Common myeloid progenitor, CD34-positive (primary cell): ENCODE data around the gene ZNF684.
A peak's percentile ranks its signal among the peaks of the same experiment; 100 is the strongest.

Source experiments
- CTCF ChIA-PET: fragments of 350-600 bp; sonication (Branson Sonifier 250); formaldehyde crosslinking; loops from one replicate; lab custom pipeline; 2021; ENCODE audit warnings: antibody characterized with exemption; lab: Charles Lee
- POLR2A ChIA-PET: fragments of 350-600 bp; sonication (Branson Sonifier 250); formaldehyde crosslinking; loops from one replicate; lab custom pipeline; 2021; ENCODE audit warnings: antibody characterized with exemption; lab: Charles Lee
- DNase-seq, 3 donors: peaks; one replicate each; pipeline versions ENCODE4 v3.0.0 to v3.0.0-alpha.2; 2013
- H3K27ac ChIP-seq, 2 experiments: 1 replicate in 1 of 2; 2 replicates in 1 of 2; pipeline ENCODE4 v1.7.0; 2013; ENCODE audit warnings: inconsistent platforms in 2 of 2, low read length in 2 of 2, mild to moderate bottlenecking in 2 of 2, low read depth in 1 of 2, moderate library complexity in 1 of 2; ENCODE audit not compliant: severe bottlenecking in 2 of 2, insufficient read depth in 1 of 2, poor library complexity in 1 of 2
- H3K27me3 ChIP-seq, 5 experiments: replicated peaks in 2 of 5; 1 replicate in 3 of 5; 2 replicates in 2 of 5; pipeline versions ENCODE4 v1.6.1 to v1.7.0; 2013; ENCODE audit warnings: low read length in 4 of 5, mild to moderate bottlenecking in 2 of 5, moderate library complexity in 2 of 5, inconsistent platforms in 1 of 5; ENCODE audit not compliant: insufficient read depth in 5 of 5, control insufficient read depth in 4 of 5
- H3K36me3 ChIP-seq, 4 experiments: 1 replicate in 2 of 4; 2 replicates in 2 of 4; pipeline versions ENCODE4 v1.6.1 to v1.7.0; 2013; ENCODE audit warnings: low read length in 3 of 4, control low read depth in 1 of 4, mild to moderate bottlenecking in 1 of 4; ENCODE audit not compliant: control insufficient read depth in 4 of 4, insufficient read depth in 4 of 4
- H3K4me1 ChIP-seq, 4 experiments: 1 replicate in 3 of 4; 2 replicates in 1 of 4; pipeline versions ENCODE4 v1.6.1 to v1.7.1; 2013; ENCODE audit warnings: low read length in 3 of 4, mild to moderate bottlenecking in 3 of 4, control low read depth in 1 of 4, inconsistent platforms in 1 of 4, moderate library complexity in 1 of 4; ENCODE audit not compliant: control insufficient read depth in 4 of 4, insufficient read depth in 4 of 4; ENCODE audit errors: control extremely low read depth in 1 of 4
- H3K4me3 ChIP-seq, 7 experiments: 1 replicate in 4 of 7; 2 replicates in 3 of 7; pipeline versions ENCODE4 v1.5.1 to v1.7.0; 2013; ENCODE audit warnings: mild to moderate bottlenecking in 7 of 7, low read length in 6 of 7, moderate library complexity in 6 of 7, inconsistent platforms in 2 of 7, low read depth in 2 of 7, control low read depth in 1 of 7; ENCODE audit not compliant: insufficient read depth in 4 of 7, control insufficient read depth in 1 of 7; ENCODE audit errors: extremely low read depth in 1 of 7
- H3K9me3 ChIP-seq, 5 experiments: 1 replicate in 4 of 5; 2 replicates in 1 of 5; pipeline versions ENCODE4 v1.6.1 to v1.7.1; 2013; ENCODE audit warnings: low read length in 4 of 5, mild to moderate bottlenecking in 2 of 5, inconsistent platforms in 1 of 5, low read depth in 1 of 5, moderate library complexity in 1 of 5; ENCODE audit not compliant: control insufficient read depth in 4 of 5, insufficient read depth in 2 of 5; ENCODE audit errors: control extremely low read depth in 1 of 5
- WGBS: methylation state at CpG from one replicate; pipeline ENCODE4 v1.1.5; 2013; ENCODE audit not compliant: insufficient coverage; 5-methylcytosine and 5-hydroxymethylcytosine counted together

ZNF684 gene

DNA sequence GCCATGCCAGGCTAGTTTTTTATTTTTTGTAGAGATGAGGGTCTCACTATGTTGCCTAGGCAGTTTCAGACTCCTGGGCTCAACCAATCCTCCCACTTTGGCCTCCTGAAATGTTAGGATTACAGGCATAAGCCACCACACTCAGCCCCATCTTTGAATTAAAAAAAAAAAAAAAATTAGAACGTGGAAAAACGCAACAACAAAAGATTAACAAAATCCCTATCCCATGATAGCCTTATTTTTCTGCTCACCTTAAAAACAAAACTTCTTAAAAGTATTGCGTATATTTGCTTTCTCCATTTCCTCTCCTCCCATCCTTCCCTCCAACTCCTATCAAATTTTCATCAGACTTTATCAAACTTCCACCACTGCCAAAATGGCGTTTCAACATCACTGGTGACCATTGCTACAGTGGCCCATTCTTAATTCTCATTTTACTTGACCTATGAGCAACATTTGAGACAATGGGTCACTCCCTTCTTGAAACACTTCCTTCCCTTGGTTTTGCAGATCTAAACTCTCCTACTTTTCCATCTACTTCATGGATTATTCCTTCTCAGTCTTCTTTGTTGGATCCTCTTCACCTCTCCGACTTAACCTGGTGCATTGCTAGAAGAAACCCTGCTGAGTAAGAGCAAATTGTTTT lies 579 bp upstream of the ZNF684 start:
- WGBS, result 44% methylated on average over 2 of the region's 5 CpGs
- DNase-seq, result no peak
- H3K27ac ChIP-seq, result peak overlapping the region; percentile 77 to 88
- H3K36me3 ChIP-seq, result peaks cover 3 to 7% (median 5%) of the 10 kb centered on the region in 4 experiments
- CTCF ChIA-PET, result interaction anchor here (1.4 to 3.3 kb wide), 3 partner anchors 17 to 92 kb away, joined by 3 to 14 read pairs (median 3); no protein-coding TSS in a partner anchor
- H3K4me3 ChIP-seq, result peak overlapping the region in 6 of 7 experiments; percentile 85 to 96 (median 90)
- POLR2A ChIA-PET, result no interaction called here
- peaks cover 0 to 6% (median 5%) of the 10 kb centered on the region in 5 experiments for H3K9me3 ChIP-seq
- H3K4me1 ChIP-seq, result peaks cover 4 to 21% (median 17%) of the 10 kb centered on the region in 4 experiments
- H3K27me3 ChIP-seq, result no peaks in the 10 kb centered on the region

DNA sequence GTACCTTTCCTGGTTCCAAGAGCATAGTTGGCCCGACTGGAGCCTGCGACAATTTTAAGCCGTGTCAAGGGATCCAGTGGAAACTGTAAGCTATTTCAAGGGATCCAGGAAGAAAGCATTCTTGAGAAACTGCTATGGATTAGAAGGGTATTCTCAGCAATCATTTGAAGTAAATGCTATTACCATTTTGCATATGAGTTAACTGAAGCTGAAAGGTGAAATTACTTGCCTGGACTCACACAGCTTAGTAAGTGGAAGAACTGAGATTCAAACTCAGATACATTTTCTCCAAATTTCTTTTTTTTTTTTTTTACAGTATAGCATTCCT lies 589 bp downstream of the ZNF684 start:
- peak overlapping the region; percentile 77 to 88 for H3K27ac ChIP-seq

DNA sequence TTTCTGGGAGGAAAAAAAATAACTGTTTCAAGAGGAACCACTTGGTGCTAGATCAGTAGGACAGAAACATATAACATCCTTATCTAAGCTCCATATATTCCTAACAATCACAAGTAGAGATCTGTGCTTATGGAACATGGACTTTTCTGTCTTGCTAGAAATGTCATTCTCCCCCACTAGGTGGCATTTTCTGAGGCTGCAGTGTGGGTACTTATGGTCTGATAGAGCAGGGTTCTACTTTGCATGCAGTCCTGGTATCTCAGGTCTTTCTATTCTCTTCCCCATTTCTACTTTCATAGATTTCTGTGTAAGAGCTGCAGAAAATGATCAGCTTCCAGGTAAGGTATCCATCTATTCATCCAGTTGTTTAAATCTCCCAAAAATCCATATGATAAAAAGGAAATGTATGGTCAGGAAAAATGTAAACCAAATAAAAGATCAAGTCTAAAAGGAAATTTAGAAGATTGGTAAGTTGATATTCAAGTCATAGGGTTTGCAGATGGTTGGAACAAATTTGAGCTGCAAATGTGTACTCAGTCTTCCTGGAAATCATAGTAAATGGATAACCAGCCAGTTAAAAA lies 1.5 kb downstream of the ZNF684 start:
- Histone ChIP-seq H3K9me3 (peaks cover 0 to 6% (median 2%) of the 10 kb centered on the region in 5 experiments), H3K27me3 (no peaks in the 10 kb centered on the region), H3K4me1 (peaks cover 4 to 21% (median 17%) of the 10 kb centered on the region in 4 experiments), H3K36me3 (peaks cover 3 to 7% (median 6%) of the 10 kb centered on the region in 4 experiments), H3K4me3 (peak overlapping the region in 1 of 7 experiments; percentile 92), H3K27ac (no peak overlapping the region)
- ChIA-PET POLR2A (interaction anchor here (0.7 kb wide), 1 partner anchor 12 kb away, joined by 3 read pairs; no protein-coding TSS in a partner anchor), CTCF (interaction anchor here (0.7 to 3.3 kb wide), 14 partner anchors 8 to 190 kb away, joined by 3 to 14 read pairs (median 4); partner anchors contain the start of genes EXO5 and NFYC)
- peak; percentile 72 to 78 (median 74) for DNase-seq

More for the DNA sequence above, 589 bp downstream of the ZNF684 start:
- DNase-seq, result no peak
- ChIA-PET CTCF (interaction anchor here (0.7 to 3.3 kb wide), 14 partner anchors 9 to 441 kb away, joined by 3 to 14 read pairs (median 4); partner anchors contain the start of gene EXO5), POLR2A (interaction anchor here (0.6 to 0.7 kb wide), 2 partner anchors 78 to 174 kb away, joined by 3 to 7 read pairs; no protein-coding TSS in a partner anchor)
- Histone ChIP-seq H3K4me1 (peaks cover 4 to 21% (median 17%) of the 10 kb centered on the region in 4 experiments), H3K27me3 (no peaks in the 10 kb centered on the region), H3K36me3 (peaks cover 3 to 7% (median 5%) of the 10 kb centered on the region in 4 experiments), H3K9me3 (peaks cover 0 to 6% (median under 1%) of the 10 kb centered on the region in 5 experiments), H3K4me3 (peak overlapping the region; percentile 81 to 96 (median 88))
- 17% methylated on average over 3 of the region's 3 CpGs for WGBS

DNA sequence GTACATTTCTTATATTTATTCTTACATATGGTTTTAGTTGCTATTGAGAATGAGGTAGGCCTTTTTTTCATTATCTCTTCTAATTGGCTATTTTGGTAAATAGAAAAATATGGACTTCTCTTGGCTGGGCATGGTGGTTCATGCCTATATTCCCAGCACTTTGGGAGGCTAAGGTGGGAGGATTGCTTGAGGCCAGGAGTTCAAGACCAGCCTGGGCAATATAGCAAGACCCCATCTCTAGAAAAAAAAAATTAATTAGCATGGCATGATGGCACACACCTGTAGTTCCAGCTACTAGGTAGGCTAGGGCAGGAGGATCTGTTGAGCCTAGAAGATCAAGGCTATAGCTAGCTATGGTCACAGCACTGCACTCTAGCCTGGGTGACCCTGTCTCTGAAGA lies 3.2 kb downstream of the ZNF684 start:
- ChIA-PET POLR2A (no interaction called here), CTCF (no interaction called here)
- Histone ChIP-seq H3K27ac (no peak overlapping the region), H3K9me3 (peaks cover 0 to 7% (median 2%) of the 10 kb centered on the region in 5 experiments), H3K27me3 (no peaks in the 10 kb centered on the region), H3K4me1 (peaks cover 4 to 21% (median 17%) of the 10 kb centered on the region in 4 experiments), H3K4me3 (no peak overlapping the region), H3K36me3 (peaks cover 3 to 7% (median 6%) of the 10 kb centered on the region in 4 experiments)
- DNase-seq, result no peak

DNA sequence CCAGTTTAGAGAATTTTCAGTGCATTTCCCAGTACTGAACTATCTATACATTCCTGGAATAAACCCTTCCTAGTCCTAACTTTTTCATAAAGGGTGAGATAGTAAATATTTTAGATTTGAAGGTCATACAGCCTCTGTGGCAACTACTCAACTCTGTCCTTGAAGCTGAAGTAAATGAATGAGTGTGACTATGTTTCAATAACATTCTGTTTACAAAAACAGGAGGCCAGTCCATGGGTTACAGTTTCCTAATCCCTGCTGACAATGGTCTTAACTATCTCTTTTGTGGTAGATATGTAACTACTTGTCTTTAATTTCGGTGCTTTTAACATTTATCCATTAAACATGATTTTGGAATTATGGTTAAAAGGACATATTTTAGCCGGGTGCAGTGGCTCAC lies 4.3 kb downstream of the ZNF684 start:
- CTCF ChIA-PET, result no interaction called here
- peaks cover 3 to 11% (median 9%) of the 10 kb centered on the region in 4 experiments for H3K36me3 ChIP-seq

DNA sequence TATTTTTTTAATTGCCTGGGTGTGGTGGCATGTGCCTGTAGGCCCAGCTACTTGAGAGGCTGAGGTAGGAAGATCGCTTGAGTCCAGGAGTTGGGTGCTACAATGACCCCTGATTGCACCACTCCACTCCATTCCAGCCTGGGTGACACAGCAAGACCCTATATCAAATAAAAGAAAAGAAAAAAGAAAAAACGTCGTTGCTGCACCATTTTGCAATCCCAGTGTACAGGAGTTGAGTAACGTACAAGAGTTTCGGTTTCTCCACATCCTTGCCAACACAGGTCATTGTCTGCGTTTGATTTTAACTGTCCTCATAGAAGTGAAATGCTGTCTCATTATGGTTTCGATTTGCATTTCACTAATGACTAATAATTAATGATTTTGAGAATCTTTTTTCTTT lies 7.9 kb downstream of the ZNF684 start:
- WGBS, result 80% methylated on average over 1 of the region's 7 CpGs
- no peak for DNase-seq
- Histone ChIP-seq H3K9me3 (peaks cover 0 to 7% (median 0%) of the 10 kb centered on the region in 5 experiments), H3K27ac (no peak overlapping the region), H3K36me3 (peaks cover 3 to 26% (median 15%) of the 10 kb centered on the region in 4 experiments), H3K27me3 (no peaks in the 10 kb centered on the region), H3K4me3 (no peak overlapping the region), H3K4me1 (no peaks in the 10 kb centered on the region)
- ChIA-PET POLR2A (no interaction called here), CTCF (no interaction called here)

More for the DNA sequence above, 4.3 kb downstream of the ZNF684 start:
- Histone ChIP-seq H3K27ac (no peak overlapping the region), H3K4me3 (no peak overlapping the region), H3K9me3 (peaks cover 0 to 7% (median 0%) of the 10 kb centered on the region in 5 experiments), H3K4me1 (peaks cover 4 to 20% (median 14%) of the 10 kb centered on the region in 4 experiments), H3K27me3 (no peaks in the 10 kb centered on the region)
- POLR2A ChIA-PET, result no interaction called here
- no peak for DNase-seq
- WGBS, result no CpG with 5 or more reads among the region's 2 CpGs

DNA sequence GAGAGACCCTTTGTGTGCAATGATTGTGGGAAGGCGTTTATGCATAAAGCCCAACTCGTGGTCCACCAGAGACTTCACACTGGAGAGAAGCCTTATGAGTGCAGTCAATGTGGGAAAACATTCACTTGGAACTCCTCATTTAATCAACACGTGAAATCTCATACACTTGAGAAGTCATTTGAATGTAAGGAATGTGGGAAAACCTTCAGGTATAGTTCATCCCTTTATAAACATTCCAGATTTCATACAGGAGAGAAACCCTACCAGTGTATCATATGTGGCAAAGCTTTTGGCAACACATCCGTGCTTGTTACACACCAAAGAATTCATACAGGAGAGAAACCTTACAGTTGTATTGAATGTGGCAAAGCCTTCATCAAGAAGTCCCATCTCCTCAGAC lies 15.5 kb downstream of the ZNF684 start:
- WGBS, result no CpG with 5 or more reads among the region's 4 CpGs

More for the DNA sequence above, 15.5 kb downstream of the ZNF684 start:
- ChIA-PET POLR2A (no interaction called here), CTCF (no interaction called here)
- H3K4me3 ChIP-seq, result no peak overlapping the region
- DNase-seq, result no peak
- no peaks in the 10 kb centered on the region for H3K27me3 ChIP-seq
- no peak overlapping the region for H3K27ac ChIP-seq
- peaks cover 4 to 29% (median 11%) of the 10 kb centered on the region in 5 experiments for H3K9me3 ChIP-seq
- no peaks in the 10 kb centered on the region for H3K4me1 ChIP-seq
- peaks cover 7 to 42% (median 19%) of the 10 kb centered on the region in 4 experiments for H3K36me3 ChIP-seq
